ENCODE measurements around the gene RAB5B. TPM values are rescaled to one million over a fixed set of nuclear protein-coding genes. Genes with fewer than 3 reads are reported as not detected.

RAB5B gene
- total and polyA plus RNA-seq, 9 donors, result 60.4 to 217 (median 117) TPM

- no peaks in the 10 kb centered on the region for H3K27me3 ChIP-seq
- WGBS, 3 donors, result 6 to 8% (median 7%) methylated on average over 10 of the region's 10 CpGs
- H3K36me3 ChIP-seq, result no peaks in the 10 kb centered on the region
- H3K4me1 ChIP-seq (ENCODE audit: insufficient read depth), result peaks cover 17% of the 10 kb centered on the region
- peak in 4 of 5 donors; percentile 30 to 57 (median 42) for DNase-seq
- H3K4me3 ChIP-seq, result peak overlapping the region; percentile 83
- intact Hi-C loops (cut with DNase I), result loop anchor here in 3 of 4 donors (5.0 kb wide), 4 partner anchors 41 to 194 kb away; partner anchors contain the start of genes GDF11 (in 1 of the 3) and RAB5B (in 1 of the 3)
- peak overlapping the region; percentile 13 to 40 for H3K27ac ChIP-seq
- no peaks in the 10 kb centered on the region for H3K9me3 ChIP-seq
- TF ChIP-seq CTCF (IDR thresholded peaks at IDR 0.05) (no peak), POLR2A (IDR thresholded peaks at IDR 0.05) (no peak), EP300 (IDR thresholded peaks at IDR 0.05) (no peak)
Observed at GRCh38 chr12:55931317-55931779, 42.5 kb upstream of the RAB5B start.

GRCh38 chr12:55931780-55932550, 41.9 kb upstream of the RAB5B start:
- Histone ChIP-seq H3K4me1 (ENCODE audit: insufficient read depth) (peaks cover 17% of the 10 kb centered on the region), H3K27ac (peak overlapping the region; percentile 13 to 40), H3K9me3 (no peaks in the 10 kb centered on the region), H3K36me3 (no peaks in the 10 kb centered on the region), H3K27me3 (no peaks in the 10 kb centered on the region), H3K4me3 (peak overlapping the region; percentile 83)
- intact Hi-C loops (cut with DNase I), result loop anchor here in 3 of 4 donors (5.0 kb wide), 4 partner anchors 40 to 195 kb away; partner anchors contain the start of genes GDF11 (in 1 of the 3) and RAB5B (in 1 of the 3)
- peak; percentile 62 to 77 (median 74) for DNase-seq
- WGBS, 3 donors, result 0 to 1% (median 0%) methylated on average over 40 to 60 of the region's 60 CpGs
- TF ChIP-seq POLR2A (IDR thresholded peaks at IDR 0.05) (peak; percentile 21), CTCF (IDR thresholded peaks at IDR 0.05) (no peak)

- WGBS, 3 donors, result 6 to 10% (median 7%) methylated on average over 4 of the region's 4 CpGs
- H3K4me3 ChIP-seq, result peak overlapping the region; percentile 83
- H3K36me3 ChIP-seq, result no peaks in the 10 kb centered on the region
- no peaks in the 10 kb centered on the region for H3K27me3 ChIP-seq
- no peak overlapping the region for H3K27ac ChIP-seq
- TF ChIP-seq POLR2A (IDR thresholded peaks at IDR 0.05) (no peak), CTCF (IDR thresholded peaks at IDR 0.05) (no peak)
- no peaks in the 10 kb centered on the region for H3K9me3 ChIP-seq
- intact Hi-C loops (cut with DNase I), result loop anchor here in 3 of 4 donors (5.0 kb wide), 4 partner anchors 40 to 195 kb away; partner anchors contain the start of genes GDF11 (in 1 of the 3) and RAB5B (in 1 of the 3)
- H3K4me1 ChIP-seq (ENCODE audit: insufficient read depth), result peaks cover 17% of the 10 kb centered on the region
- DNase-seq, result no peak
Observed at GRCh38 chr12:55932551-55932910, 41.3 kb upstream of the RAB5B start.

- Histone ChIP-seq H3K4me1 (ENCODE audit: insufficient read depth) (peaks cover 15% of the 10 kb centered on the region), H3K4me3 (no peak overlapping the region), H3K9me3 (no peaks in the 10 kb centered on the region), H3K36me3 (no peaks in the 10 kb centered on the region), H3K27me3 (no peaks in the 10 kb centered on the region), H3K27ac (no peak overlapping the region)
- 67 to 79% (median 77%) methylated on average over 7 of the region's 7 CpGs for WGBS, 3 donors
- intact Hi-C loops (cut with DNase I), result loop anchor here in 3 of 4 donors (5.0 kb wide), 4 partner anchors 39 to 196 kb away; partner anchors contain the start of genes GDF11 (in 1 of the 3) and RAB5B (in 1 of the 3)
- no peak for DNase-seq
- TF ChIP-seq CTCF (IDR thresholded peaks at IDR 0.05), result no peak
Observed at GRCh38 chr12:55933169-55933798, 40.6 kb upstream of the RAB5B start.

All from ovary (tissue), 9 donors.